ENCODE results near the gene KLHDC8A. TPM values are rescaled to one million over a fixed set of nuclear protein-coding genes. Genes with fewer than 3 reads are reported as not detected.

Gene KLHDC8A
- total RNA-seq, 1 donor = not detected

- DNase-seq (ENCODE audit: low read depth) = no peak
- H3K4me3 ChIP-seq (ENCODE audit: low read depth, low read length) = no peak overlapping the region
- TF ChIP-seq CTCF (IDR thresholded peaks at IDR 0.05; ENCODE audit: insufficient read depth, low read length) = no peak
Measured at GRCh38 chr1:205329719-205330118, 27.0 kb downstream of the KLHDC8A start.

GRCh38 chr1:205328476-205328875, 28.2 kb downstream of the KLHDC8A start:
- no peak overlapping the region for H3K4me3 ChIP-seq (ENCODE audit: low read depth, low read length)
- DNase-seq (ENCODE audit: low read depth) = no peak
- TF ChIP-seq CTCF (IDR thresholded peaks at IDR 0.05; ENCODE audit: insufficient read depth, low read length) = no peak

- H3K4me3 ChIP-seq (ENCODE audit: low read depth, low read length) = no peak overlapping the region
- peak; percentile 33 for DNase-seq (ENCODE audit: low read depth)
- no peak for TF ChIP-seq CTCF (IDR thresholded peaks at IDR 0.05; ENCODE audit: insufficient read depth, low read length)
Measured at GRCh38 chr1:205326812-205327466, 29.8 kb downstream of the KLHDC8A start.

GRCh38 chr1:205325334-205325884, 31.3 kb downstream of the KLHDC8A start:
- TF ChIP-seq CTCF (IDR thresholded peaks at IDR 0.05; ENCODE audit: insufficient read depth, low read length) = peak; percentile 91
- no peak overlapping the region for H3K4me3 ChIP-seq (ENCODE audit: low read depth, low read length)
- peak; percentile 88 for DNase-seq (ENCODE audit: low read depth)

GRCh38 chr1:205324781-205325180, 31.9 kb downstream of the KLHDC8A start:
- H3K4me3 ChIP-seq (ENCODE audit: low read depth, low read length) = no peak overlapping the region
- TF ChIP-seq CTCF (IDR thresholded peaks at IDR 0.05; ENCODE audit: insufficient read depth, low read length) = no peak
- DNase-seq (ENCODE audit: low read depth) = no peak

GRCh38 chr1:205323794-205324193, 32.9 kb downstream of the KLHDC8A start:
- H3K4me3 ChIP-seq (ENCODE audit: low read depth, low read length) = no peak overlapping the region
- no peak for DNase-seq (ENCODE audit: low read depth)
- no peak for TF ChIP-seq CTCF (IDR thresholded peaks at IDR 0.05; ENCODE audit: insufficient read depth, low read length)

GRCh38 chr1:205321959-205322283, 34.8 kb downstream of the KLHDC8A start:
- H3K4me3 ChIP-seq (ENCODE audit: low read depth, low read length) = peak overlapping the region; percentile 41
- no peak for DNase-seq (ENCODE audit: low read depth)
- no peak for TF ChIP-seq CTCF (IDR thresholded peaks at IDR 0.05; ENCODE audit: insufficient read depth, low read length)

Measured in fibroblast of the aortic adventitia (primary cell).